Measurements from ENCODE around the gene AMIGO2. TPM values are rescaled to one million over a fixed set of nuclear protein-coding genes. Genes with fewer than 3 reads are reported as not detected.

Gene AMIGO2
- total and polyA plus RNA-seq, 7 donors, result 0.48 to 1.1 (median 0.64) TPM

DNA sequence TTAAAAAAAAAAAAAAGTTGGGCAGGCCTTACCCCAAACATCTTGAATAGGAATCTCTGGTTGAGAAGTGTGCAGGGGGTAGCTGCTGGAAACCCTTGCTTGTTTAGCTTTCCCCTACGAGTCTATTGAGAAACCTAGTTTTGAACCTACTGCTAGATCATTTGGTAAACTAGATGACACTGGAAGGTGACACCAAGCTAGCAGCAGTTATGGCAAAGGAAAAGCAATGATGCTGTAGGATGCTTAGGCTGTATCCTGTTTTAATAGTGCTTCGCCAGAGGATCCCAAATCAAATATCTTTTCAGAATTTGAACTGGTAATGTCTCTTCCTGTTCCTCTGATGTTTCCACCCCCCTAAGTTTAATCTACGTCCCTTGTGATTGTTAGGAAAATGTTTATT lies 5.8 kb downstream of the AMIGO2 start:
- no peaks in the 10 kb centered on the region for H3K36me3 ChIP-seq (ENCODE audit: insufficient read depth in 1 of 2, low read depth in 1 of 2)
- TF ChIP-seq, protein P1, sequence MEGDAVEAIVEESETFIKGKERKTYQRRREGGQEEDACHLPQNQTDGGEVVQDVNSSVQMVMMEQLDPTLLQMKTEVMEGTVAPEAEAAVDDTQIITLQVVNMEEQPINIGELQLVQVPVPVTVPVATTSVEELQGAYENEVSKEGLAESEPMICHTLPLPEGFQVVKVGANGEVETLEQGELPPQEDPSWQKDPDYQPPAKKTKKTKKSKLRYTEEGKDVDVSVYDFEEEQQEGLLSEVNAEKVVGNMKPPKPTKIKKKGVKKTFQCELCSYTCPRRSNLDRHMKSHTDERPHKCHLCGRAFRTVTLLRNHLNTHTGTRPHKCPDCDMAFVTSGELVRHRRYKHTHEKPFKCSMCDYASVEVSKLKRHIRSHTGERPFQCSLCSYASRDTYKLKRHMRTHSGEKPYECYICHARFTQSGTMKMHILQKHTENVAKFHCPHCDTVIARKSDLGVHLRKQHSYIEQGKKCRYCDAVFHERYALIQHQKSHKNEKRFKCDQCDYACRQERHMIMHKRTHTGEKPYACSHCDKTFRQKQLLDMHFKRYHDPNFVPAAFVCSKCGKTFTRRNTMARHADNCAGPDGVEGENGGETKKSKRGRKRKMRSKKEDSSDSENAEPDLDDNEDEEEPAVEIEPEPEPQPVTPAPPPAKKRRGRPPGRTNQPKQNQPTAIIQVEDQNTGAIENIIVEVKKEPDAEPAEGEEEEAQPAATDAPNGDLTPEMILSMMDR (IDR thresholded peaks at IDR 0.05), result no peak
- DNase-seq (no peak), ATAC-seq (no peak)
- peaks cover 2 to 29% (median 3%) of the 10 kb centered on the region in 3 donors for H3K27me3 ChIP-seq (ENCODE audit: insufficient read depth in 3 of 3, low read length in 2 of 3)
- intact Hi-C loops (cut with DNase I), result loop anchor here in 1 of 2 donors (10.0 kb wide), 1 partner anchor 321 kb away; no protein-coding TSS in a partner anchor
- H3K27ac ChIP-seq, result no peak overlapping the region
- no peak overlapping the region for H3K4me3 ChIP-seq
- H3K4me1 ChIP-seq, result peaks cover 6% of the 10 kb centered on the region
- H3K9me3 ChIP-seq, result no peaks in the 10 kb centered on the region
- WGBS, 3 donors, result 83 to 89% (median 85%) methylated on average over 3 of the region's 3 CpGs

DNA sequence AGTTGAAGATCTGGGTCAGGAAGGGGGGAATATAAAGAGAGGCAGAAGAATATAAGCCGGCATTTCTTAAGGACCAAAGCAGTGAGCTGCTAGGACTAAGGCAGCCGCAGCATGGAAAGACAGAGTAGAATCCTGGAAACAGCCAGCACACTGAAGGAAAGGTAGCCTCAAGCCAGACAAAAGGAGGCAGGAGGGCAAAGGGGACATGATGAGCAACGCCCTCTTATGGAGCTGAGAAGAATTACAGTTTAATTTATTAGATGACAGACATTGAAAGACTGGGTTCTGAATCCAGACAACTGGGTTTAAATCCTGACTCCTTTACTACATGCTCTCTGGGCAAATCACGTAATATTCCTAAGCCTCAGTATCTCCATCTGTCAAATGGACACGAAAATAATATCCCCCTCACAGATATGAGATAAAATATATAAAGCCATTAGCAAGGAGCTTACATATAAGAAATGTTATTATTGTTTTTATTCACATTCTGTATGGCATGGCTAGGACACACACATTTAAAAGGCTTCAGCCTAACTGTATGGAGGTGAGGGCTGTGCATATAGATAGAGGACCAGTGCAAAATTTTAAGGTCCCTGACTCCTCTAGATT lies 8.4 kb downstream of the AMIGO2 start:
- 44 to 58% (median 49%) methylated on average over 5 of the region's 5 CpGs for WGBS, 3 donors
- H3K4me3 ChIP-seq, result no peak overlapping the region
- H3K27me3 ChIP-seq (ENCODE audit: insufficient read depth in 3 of 3, low read length in 2 of 3), result peaks cover 0 to 4% (median 3%) of the 10 kb centered on the region in 3 donors
- TF ChIP-seq, protein P1 (IDR thresholded peaks at IDR 0.05), result peak; percentile 7
- no peak overlapping the region for H3K27ac ChIP-seq
- H3K4me1 ChIP-seq, result no peaks in the 10 kb centered on the region
- DNase-seq (no peak), ATAC-seq (no peak)
- no peaks in the 10 kb centered on the region for H3K9me3 ChIP-seq
- intact Hi-C loops (cut with DNase I), result loop anchor here in 1 of 2 donors (10.0 kb wide), 1 partner anchor 323 kb away; no protein-coding TSS in a partner anchor
- H3K36me3 ChIP-seq (ENCODE audit: insufficient read depth in 1 of 2, low read depth in 1 of 2), result no peaks in the 10 kb centered on the region

DNA sequence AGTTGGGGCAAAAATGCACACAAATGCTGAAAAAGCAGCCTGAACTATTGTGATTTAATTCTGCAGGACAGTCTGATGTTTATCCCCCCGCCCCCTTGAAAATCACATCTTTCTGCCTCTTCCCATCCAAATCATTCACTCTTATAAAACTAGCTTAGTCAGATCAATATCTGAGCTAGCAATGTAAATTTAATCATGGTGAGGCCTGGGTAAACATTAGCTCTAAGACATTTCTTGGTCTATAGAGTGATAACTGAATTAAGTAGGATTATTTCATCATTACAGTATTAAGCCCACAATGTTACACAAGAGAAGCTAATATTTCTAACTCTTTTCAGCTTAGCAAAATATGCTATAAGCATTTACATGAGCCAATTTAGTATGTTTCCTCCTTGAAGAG lies 9.4 kb downstream of the AMIGO2 start:
- WGBS, 3 donors, result 90 to 100% (median 94%) methylated on average over 1 of the region's 1 CpG
- Histone ChIP-seq H3K4me3 (no peak overlapping the region), H3K36me3 (ENCODE audit: insufficient read depth in 1 of 2, low read depth in 1 of 2) (no peaks in the 10 kb centered on the region), H3K9me3 (no peaks in the 10 kb centered on the region), H3K4me1 (no peaks in the 10 kb centered on the region), H3K27me3 (ENCODE audit: insufficient read depth in 3 of 3, low read length in 2 of 3) (peaks cover 0 to 3% (median 0%) of the 10 kb centered on the region in 3 donors), H3K27ac (no peak overlapping the region)
- TF ChIP-seq, protein P1 (IDR thresholded peaks at IDR 0.05), result no peak
- intact Hi-C loops (cut with DNase I), result loop anchor here in 1 of 2 donors (10.0 kb wide), 1 partner anchor 324 kb away; no protein-coding TSS in a partner anchor
- DNase-seq, result no peak
- ATAC-seq, result no peak

DNA sequence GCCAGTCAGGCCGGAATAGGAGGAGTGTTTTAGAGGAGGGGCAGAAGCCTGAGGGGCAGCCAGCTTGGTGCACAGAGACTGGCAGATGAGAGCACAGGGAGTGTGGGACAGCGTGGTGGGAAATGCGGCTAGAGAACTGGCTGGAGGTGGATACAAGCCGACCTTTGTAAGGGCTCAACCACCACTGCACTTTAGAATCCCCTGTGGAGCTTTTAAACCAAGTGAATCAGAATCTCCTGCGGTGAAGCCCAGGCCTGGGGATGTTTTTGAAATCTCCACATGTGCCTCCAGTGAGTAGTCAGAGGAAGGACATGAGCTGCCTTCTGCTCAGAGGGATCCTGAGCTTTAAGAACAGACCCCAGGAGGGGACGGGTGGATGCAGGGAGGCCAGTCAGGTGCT lies 11.2 kb downstream of the AMIGO2 start:
- intact Hi-C loops (cut with DNase I), result no loop called here
- 63 to 70% (median 69%) methylated on average over 6 of the region's 6 CpGs for WGBS, 3 donors
- TF ChIP-seq, protein P1 (IDR thresholded peaks at IDR 0.05), result no peak

More for the DNA sequence above, 11.2 kb downstream of the AMIGO2 start:
- Histone ChIP-seq H3K4me3 (no peak overlapping the region), H3K27ac (no peak overlapping the region), H3K36me3 (ENCODE audit: insufficient read depth in 1 of 2, low read depth in 1 of 2) (no peaks in the 10 kb centered on the region), H3K27me3 (ENCODE audit: insufficient read depth in 3 of 3, low read length in 2 of 3) (no peaks in the 10 kb centered on the region), H3K4me1 (no peaks in the 10 kb centered on the region), H3K9me3 (no peaks in the 10 kb centered on the region)
- DNase-seq, result no peak
- ATAC-seq, result no peak
